HEK293 (cell line): ENCODE data around the gene C1QC.

Experiments
- CTCF ChIA-PET: fragments of 350-600 bp; formaldehyde crosslinking; extraction: SDS; loops from one replicate; lab custom pipeline; 2021; ENCODE audit warnings: antibody characterized with exemption; lab: Yijun Ruan, JAX
- POLR2A ChIA-PET: fragments of 300-600 bp; formaldehyde crosslinking; extraction: SDS; loops from one replicate; lab custom pipeline; 2020; ENCODE audit warnings: antibody characterized with exemption, inconsistent platforms; lab: Yijun Ruan, JAX
- H3K27ac ChIP-seq: fragments of 200-500 bp; sonication (Bioruptor generic); 2 replicates; pipeline ENCODE4 v1.5.1; 2014; ENCODE audit warnings: low read depth, low read length, control low read depth, inconsistent platforms; ENCODE audit errors: extremely low read depth
- H3K36me3 ChIP-seq, 2 experiments: fragments of 200-500 bp in 1 of 2; sonication (Bioruptor generic) in 1 of 2; 1 replicate in 1 of 2; 2 replicates in 1 of 2; pipeline ENCODE4 v1.5.1; 2014 to 2017; ENCODE audit warnings: inconsistent platforms in 2 of 2, low read length in 2 of 2; ENCODE audit not compliant: control insufficient read depth in 2 of 2, insufficient read depth in 1 of 2
- H3K4me1 ChIP-seq: fragments of 200-500 bp; sonication (Bioruptor generic); 2 replicates; pipeline ENCODE4 v1.5.1; 2014; ENCODE audit warnings: mild to moderate bottlenecking, low read length, inconsistent platforms; ENCODE audit not compliant: control insufficient read depth, insufficient read depth
- H3K4me3 ChIP-seq: 2 replicates; pipeline ENCODE4 v1.5.1; 2011; ENCODE audit warnings: low read depth, mild to moderate bottlenecking, control low read depth, low read length, moderate library complexity
- H3K9me3 ChIP-seq: fragments of 200-500 bp; sonication (Bioruptor generic); 2 replicates; pipeline ENCODE4 v1.5.1; 2014; ENCODE audit warnings: low read depth, low read length, inconsistent platforms; ENCODE audit not compliant: control insufficient read depth, insufficient read depth
- EGR2 ChIP-seq: fragments of 450-650 bp; formaldehyde crosslinking; IDR thresholded peaks from 2 replicates; pipeline ENCODE4 v1.5.1; 2016; ENCODE audit warnings: low read depth, missing biosample characterization, missing genetic modification characterization
- GLI4 ChIP-seq: fragments of 450-650 bp; formaldehyde crosslinking; IDR thresholded peaks from 2 replicates; pipeline ENCODE4 v1.5.1; 2016; ENCODE audit warnings: missing biosample characterization, missing genetic modification characterization
- IKZF3 ChIP-seq: fragments of 450-650 bp; IDR thresholded peaks from 2 replicates; pipeline ENCODE4 v1.5.0; 2018; ENCODE audit warnings: missing biosample characterization, mild to moderate bottlenecking, missing genetic modification characterization, moderate library complexity
- MYNN ChIP-seq: fragments of 450-650 bp; formaldehyde crosslinking; IDR thresholded peaks from 2 replicates; pipeline ENCODE4 v1.5.1; 2016; ENCODE audit warnings: missing biosample characterization, missing genetic modification characterization, borderline replicate concordance
- OSR2 ChIP-seq: fragments of 450-650 bp; formaldehyde crosslinking; IDR thresholded peaks from 2 replicates; pipeline ENCODE4 v1.5.1; 2016; ENCODE audit warnings: missing biosample characterization, missing genetic modification characterization
- RBAK ChIP-seq: fragments of 450-650 bp; formaldehyde crosslinking; IDR thresholded peaks from 2 replicates; pipeline ENCODE4 v1.5.1; 2016; ENCODE audit warnings: missing biosample characterization, missing genetic modification characterization
- SCRT2 ChIP-seq: fragments of 450-650 bp; formaldehyde crosslinking; IDR thresholded peaks from 2 replicates; pipeline ENCODE4 v1.5.1; 2016; ENCODE audit warnings: missing biosample characterization, missing genetic modification characterization
- TCF7L2 ChIP-seq: IDR thresholded peaks from 2 replicates; pipeline ENCODE4 v1.6.1; 2011; ENCODE audit warnings: low read depth, mild to moderate bottlenecking, inconsistent platforms, low read length, moderate library complexity, borderline replicate concordance
- ZBTB17 ChIP-seq: fragments of 450-650 bp; formaldehyde crosslinking; IDR thresholded peaks from 2 replicates; pipeline ENCODE4 v1.5.1; 2016; ENCODE audit warnings: missing biosample characterization, missing genetic modification characterization
- ZBTB26 ChIP-seq: fragments of 450-650 bp; formaldehyde crosslinking; optimal IDR thresholded peaks from 2 replicates; pipeline ENCODE3; 2016; ENCODE audit warnings: missing biosample characterization, mild to moderate bottlenecking, missing genetic modification characterization
- ZFHX2 ChIP-seq: fragments of 450-650 bp; formaldehyde crosslinking; conservative IDR thresholded peaks from 2 replicates; pipeline ENCODE4 v1.5.1; 2016; ENCODE audit warnings: missing biosample characterization, missing genetic modification characterization
- ZNF132 ChIP-seq: fragments of 450-650 bp; formaldehyde crosslinking; IDR thresholded peaks from 2 replicates; pipeline ENCODE4 v1.5.1; 2017; ENCODE audit warnings: missing biosample characterization, missing genetic modification characterization, borderline replicate concordance
- ZNF148 ChIP-seq: fragments of 450-650 bp; formaldehyde crosslinking; IDR thresholded peaks from 2 replicates; pipeline ENCODE4 v1.5.0; 2017; ENCODE audit warnings: missing biosample characterization, missing genetic modification characterization, borderline replicate concordance
- ZNF184 ChIP-seq: fragments of 450-650 bp; IDR thresholded peaks from 2 replicates; pipeline ENCODE4 v1.5.1; 2018; ENCODE audit warnings: missing biosample characterization, mild to moderate bottlenecking, missing genetic modification characterization
- ZNF449 ChIP-seq: fragments of 450-650 bp; formaldehyde crosslinking; IDR thresholded peaks from 2 replicates; pipeline ENCODE4 v1.5.1; 2017; ENCODE audit warnings: missing biosample characterization, mild to moderate bottlenecking, missing genetic modification characterization, moderate library complexity
- ZNF473 ChIP-seq: fragments of 450-650 bp; formaldehyde crosslinking; IDR thresholded peaks from 2 replicates; pipeline ENCODE4 v1.5.1; 2017; ENCODE audit warnings: missing biosample characterization, missing genetic modification characterization
- ZNF530 ChIP-seq: fragments of 450-650 bp; formaldehyde crosslinking; IDR thresholded peaks from 2 replicates; pipeline ENCODE4 v1.5.1; 2016; ENCODE audit warnings: low read depth, missing biosample characterization, missing genetic modification characterization
- ZNF639 ChIP-seq: fragments of 450-650 bp; formaldehyde crosslinking; IDR thresholded peaks from 2 replicates; pipeline ENCODE4 v1.5.1; 2016; ENCODE audit warnings: missing biosample characterization, missing genetic modification characterization
- ZNF701 ChIP-seq: fragments of 450-650 bp; formaldehyde crosslinking; IDR thresholded peaks from 2 replicates; pipeline ENCODE4 v1.5.1; 2016; ENCODE audit warnings: missing biosample characterization, missing genetic modification characterization
- ZSCAN23 ChIP-seq: fragments of 450-650 bp; formaldehyde crosslinking; IDR thresholded peaks from 2 replicates; pipeline ENCODE4 v1.5.1; 2016; ENCODE audit warnings: missing biosample characterization, missing genetic modification characterization
- TF ChIP-seq, protein P1 (sequence below): fragments of 450-650 bp; formaldehyde crosslinking; IDR thresholded peaks from 2 replicates; pipeline ENCODE4 v1.5.1; 2016; ENCODE audit warnings: missing biosample characterization, missing genetic modification characterization
- TF ChIP-seq, protein P2 (sequence below): fragments of 450-650 bp; formaldehyde crosslinking; IDR thresholded peaks from 2 replicates; pipeline ENCODE4 v1.5.1; 2016; ENCODE audit warnings: missing biosample characterization, missing genetic modification characterization, low read depth

C1QC gene

GRCh38 chr1:22685591-22686059 lies 42.2 kb downstream of the C1QC start:
- no peaks in the 10 kb centered on the region for H3K9me3 ChIP-seq
- CTCF ChIA-PET, result interaction anchor here (0.6 to 2.6 kb wide), 3 partner anchors 11 to 63 kb away, joined by 3 to 11 read pairs (median 4); no protein-coding TSS in a partner anchor
- no peaks in the 10 kb centered on the region for H3K36me3 ChIP-seq
- H3K4me3 ChIP-seq, result no peak overlapping the region
- H3K4me1 ChIP-seq, result no peaks in the 10 kb centered on the region
- TF ChIP-seq, protein P1, sequence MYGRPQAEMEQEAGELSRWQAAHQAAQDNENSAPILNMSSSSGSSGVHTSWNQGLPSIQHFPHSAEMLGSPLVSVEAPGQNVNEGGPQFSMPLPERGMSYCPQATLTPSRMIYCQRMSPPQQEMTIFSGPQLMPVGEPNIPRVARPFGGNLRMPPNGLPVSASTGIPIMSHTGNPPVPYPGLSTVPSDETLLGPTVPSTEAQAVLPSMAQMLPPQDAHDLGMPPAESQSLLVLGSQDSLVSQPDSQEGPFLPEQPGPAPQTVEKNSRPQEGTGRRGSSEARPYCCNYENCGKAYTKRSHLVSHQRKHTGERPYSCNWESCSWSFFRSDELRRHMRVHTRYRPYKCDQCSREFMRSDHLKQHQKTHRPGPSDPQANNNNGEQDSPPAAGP, result peak; percentile 22; the same call in 1 of the 2 replicates
- no peak for TF ChIP-seq ZNF132 (tag by site-specific recombination)
- TF ChIP-seq SCRT2 (tag by site-specific recombination), result peak; percentile 72; the same call in 1 of the 2 replicates
- TF ChIP-seq EGR2 (tag by site-specific recombination), result peak; percentile 99
- TF ChIP-seq ZNF639 (tag by site-specific recombination), result no peak
- no peak for TF ChIP-seq ZBTB17 (tag by site-specific recombination)
- no peak for TF ChIP-seq GLI4 (tag by site-specific recombination)
- TF ChIP-seq ZFHX2, result peak; percentile 99
- TF ChIP-seq, all 188 proteins: peak for 4
- H3K27ac ChIP-seq, result no peak overlapping the region
- POLR2A ChIA-PET, result no interaction called here

GRCh38 chr1:22687191-22687590 lies 43.8 kb downstream of the C1QC start:
- H3K4me3 ChIP-seq, result no peak overlapping the region
- POLR2A ChIA-PET, result no interaction called here
- H3K9me3 ChIP-seq, result no peaks in the 10 kb centered on the region
- TF ChIP-seq OSR2 (tag by site-specific recombination), result no peak
- no peak for TF ChIP-seq ZBTB26 (tag by site-specific recombination)
- TF ChIP-seq RBAK (tag by site-specific recombination), result no peak
- TF ChIP-seq ZNF530 (tag by site-specific recombination), result no peak
- TF ChIP-seq, protein P2, sequence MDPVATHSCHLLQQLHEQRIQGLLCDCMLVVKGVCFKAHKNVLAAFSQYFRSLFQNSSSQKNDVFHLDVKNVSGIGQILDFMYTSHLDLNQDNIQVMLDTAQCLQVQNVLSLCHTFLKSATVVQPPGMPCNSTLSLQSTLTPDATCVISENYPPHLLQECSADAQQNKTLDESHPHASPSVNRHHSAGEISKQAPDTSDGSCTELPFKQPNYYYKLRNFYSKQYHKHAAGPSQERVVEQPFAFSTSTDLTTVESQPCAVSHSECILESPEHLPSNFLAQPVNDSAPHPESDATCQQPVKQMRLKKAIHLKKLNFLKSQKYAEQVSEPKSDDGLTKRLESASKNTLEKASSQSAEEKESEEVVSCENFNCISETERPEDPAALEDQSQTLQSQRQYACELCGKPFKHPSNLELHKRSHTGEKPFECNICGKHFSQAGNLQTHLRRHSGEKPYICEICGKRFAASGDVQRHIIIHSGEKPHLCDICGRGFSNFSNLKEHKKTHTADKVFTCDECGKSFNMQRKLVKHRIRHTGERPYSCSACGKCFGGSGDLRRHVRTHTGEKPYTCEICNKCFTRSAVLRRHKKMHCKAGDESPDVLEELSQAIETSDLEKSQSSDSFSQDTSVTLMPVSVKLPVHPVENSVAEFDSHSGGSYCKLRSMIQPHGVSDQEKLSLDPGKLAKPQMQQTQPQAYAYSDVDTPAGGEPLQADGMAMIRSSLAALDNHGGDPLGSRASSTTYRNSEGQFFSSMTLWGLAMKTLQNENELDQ (tag by site-specific recombination), result no peak
- no peak for TF ChIP-seq ZNF148 (tag by site-specific recombination)
- no peak for TF ChIP-seq ZNF701 (tag by site-specific recombination)
- no peak for TF ChIP-seq ZNF473 (tag by site-specific recombination)
- TF ChIP-seq ZSCAN23 (tag by site-specific recombination), result no peak
- TF ChIP-seq ZNF132 (tag by site-specific recombination), result no peak
- TF ChIP-seq ZNF184, result no peak
- no peak for TF ChIP-seq ZNF449
- TF ChIP-seq TCF7L2, result no peak
- TF ChIP-seq IKZF3 (tag by site-specific recombination), result no peak
- TF ChIP-seq MYNN (tag by site-specific recombination), result no peak
- no peaks in the 10 kb centered on the region for H3K4me1 ChIP-seq
- CTCF ChIA-PET, result interaction anchor here (0.6 to 1.9 kb wide), 3 partner anchors 14 to 665 kb away, joined by 3 to 7 read pairs (median 4); no protein-coding TSS in a partner anchor
- no peaks in the 10 kb centered on the region for H3K36me3 ChIP-seq
- no peak overlapping the region for H3K27ac ChIP-seq
